Measurements from ENCODE around the gene MLN.
"Not testable (repeated sequence)": the region's sequence is repeated elsewhere in the genome, so short reads cannot be mapped to it uniquely, and the experiment has no call there.

GRCh38 chr6:33831725-33832124 lies 27.9 kb upstream of the MLN start:
- not testable (repeated sequence) for TF ChIP-seq CTCF, POLR2A (IDR thresholded peaks at IDR 0.05)

Measured in thyroid gland (tissue), 4 donors.